Thyroid gland (tissue), 4 donors: ENCODE data around the gene RPL31.

ENCODE experiments used
- CTCF ChIP-seq, 6 experiments: fragments of 200-600 bp in 3 of 6; fragments of 450-650 bp in 3 of 6; sonication (generic) in 3 of 6; IDR thresholded peaks; one replicate each; pipeline ENCODE4 v1.5.1; 2016 to 2019; ENCODE audit warnings: antibody characterized with exemption in 6 of 6, mild to moderate bottlenecking in 2 of 6, inconsistent platforms in 1 of 6, moderate library complexity in 1 of 6
- POLR2A ChIP-seq, 2 donors: fragments of 450-650 bp; IDR thresholded peaks; one replicate each; pipeline ENCODE4 v1.6.1; 2017; ENCODE audit warnings: antibody characterized with exemption in 2 of 2, mild to moderate bottlenecking in 2 of 2, moderate library complexity in 1 of 2

DNA sequence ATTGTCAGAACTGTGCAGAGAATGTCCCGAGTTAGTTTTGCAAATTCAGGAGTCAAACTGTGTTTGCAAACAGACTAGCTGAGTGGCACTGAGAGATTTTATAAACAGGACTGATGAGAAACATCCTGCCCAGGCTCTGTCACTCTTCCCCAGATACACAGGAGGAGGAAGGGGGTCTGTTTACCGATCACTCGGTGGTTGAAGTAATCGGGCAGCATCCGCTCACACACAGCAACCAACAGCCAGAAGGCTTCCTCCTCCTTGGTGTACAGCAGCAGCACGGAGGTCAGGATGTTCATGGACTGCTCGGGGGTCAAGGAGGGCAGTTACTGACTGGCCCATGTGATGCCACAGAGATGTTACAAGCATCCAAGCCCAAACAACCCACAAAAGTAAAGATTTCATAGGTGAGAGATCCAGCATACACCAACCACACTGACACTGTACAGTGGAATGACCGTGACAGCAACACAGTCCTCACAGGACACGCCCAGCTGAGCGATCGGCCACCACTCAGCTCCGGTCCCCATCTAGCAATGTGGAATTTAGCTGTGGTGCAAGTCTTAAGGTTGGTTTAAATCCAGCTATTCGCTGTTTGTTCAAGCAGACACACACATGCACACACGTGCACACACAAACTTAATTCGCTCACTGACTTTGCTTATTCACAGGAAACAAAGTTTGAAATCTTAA is 30.1 kb downstream of the RPL31 start:
- TF ChIP-seq CTCF (IDR thresholded peaks at IDR 0.05), result no peak
- TF ChIP-seq POLR2A (IDR thresholded peaks at IDR 0.05), result no peak
